ENCODE measurements around the gene AP1S1.
"Not testable (repeated sequence)": the region's sequence is repeated elsewhere in the genome, so short reads cannot be mapped to it uniquely, and the experiment has no call there.

The AP1S1 gene

GRCh38 chr7:101115215-101115614 is 39.1 kb upstream of the AP1S1 start:
- Histone ChIP-seq H3K4me1 (ENCODE audit: control insufficient read depth, insufficient read depth, low read length) (peaks cover 2% of the 10 kb centered on the region), H3K27me3 (ENCODE audit: control insufficient read depth, insufficient read depth, low read length) (no peaks in the 10 kb centered on the region), H3K9me3 (ENCODE audit: control insufficient read depth, insufficient read depth, low read length) (no peaks in the 10 kb centered on the region), H3K9ac (ENCODE audit: low read depth, low read length) (no peak overlapping the region), H3K36me3 (ENCODE audit: control insufficient read depth, insufficient read depth, low read length) (no peaks in the 10 kb centered on the region), H3K4me3 (ENCODE audit: low read depth, low read length) (no peak overlapping the region)

GRCh38 chr7:101116898-101117297 is 37.4 kb upstream of the AP1S1 start:
- Histone ChIP-seq H3K4me3 (ENCODE audit: low read depth, low read length) (no peak overlapping the region), H3K9ac (ENCODE audit: low read depth, low read length) (no peak overlapping the region), H3K27me3 (ENCODE audit: control insufficient read depth, insufficient read depth, low read length) (no peaks in the 10 kb centered on the region), H3K4me1 (ENCODE audit: control insufficient read depth, insufficient read depth, low read length) (peaks cover 2% of the 10 kb centered on the region), H3K36me3 (ENCODE audit: control insufficient read depth, insufficient read depth, low read length) (no peaks in the 10 kb centered on the region), H3K9me3 (ENCODE audit: control insufficient read depth, insufficient read depth, low read length) (no peaks in the 10 kb centered on the region)

- Histone ChIP-seq H3K36me3 (ENCODE audit: control insufficient read depth, insufficient read depth, low read length) (no peaks in the 10 kb centered on the region), H3K9ac (ENCODE audit: low read depth, low read length) (no peak overlapping the region), H3K27me3 (ENCODE audit: control insufficient read depth, insufficient read depth, low read length) (no peaks in the 10 kb centered on the region), H3K4me3 (ENCODE audit: low read depth, low read length) (no peak overlapping the region), H3K9me3 (ENCODE audit: control insufficient read depth, insufficient read depth, low read length) (no peaks in the 10 kb centered on the region), H3K4me1 (ENCODE audit: control insufficient read depth, insufficient read depth, low read length) (peaks cover 4% of the 10 kb centered on the region)
Measured at GRCh38 chr7:101118856-101119255, 35.4 kb upstream of the AP1S1 start.

GRCh38 chr7:101119876-101120275 is 34.4 kb upstream of the AP1S1 start:
- H3K9ac ChIP-seq (ENCODE audit: low read depth, low read length) = no peak overlapping the region
- H3K36me3 ChIP-seq (ENCODE audit: control insufficient read depth, insufficient read depth, low read length) = no peaks in the 10 kb centered on the region
- no peaks in the 10 kb centered on the region for H3K9me3 ChIP-seq (ENCODE audit: control insufficient read depth, insufficient read depth, low read length)
- no peak overlapping the region for H3K4me3 ChIP-seq (ENCODE audit: low read depth, low read length)
- H3K27me3 ChIP-seq (ENCODE audit: control insufficient read depth, insufficient read depth, low read length) = no peaks in the 10 kb centered on the region
- peaks cover 4% of the 10 kb centered on the region for H3K4me1 ChIP-seq (ENCODE audit: control insufficient read depth, insufficient read depth, low read length)

- no peaks in the 10 kb centered on the region for H3K27me3 ChIP-seq (ENCODE audit: control insufficient read depth, insufficient read depth, low read length)
- H3K36me3 ChIP-seq (ENCODE audit: control insufficient read depth, insufficient read depth, low read length) = no peaks in the 10 kb centered on the region
- H3K9me3 ChIP-seq (ENCODE audit: control insufficient read depth, insufficient read depth, low read length) = no peaks in the 10 kb centered on the region
- H3K4me3 ChIP-seq (ENCODE audit: low read depth, low read length) = no peak overlapping the region
- H3K9ac ChIP-seq (ENCODE audit: low read depth, low read length) = no peak overlapping the region
- peaks cover 4% of the 10 kb centered on the region for H3K4me1 ChIP-seq (ENCODE audit: control insufficient read depth, insufficient read depth, low read length)
Measured at GRCh38 chr7:101120315-101120714, 34.0 kb upstream of the AP1S1 start.

GRCh38 chr7:101121631-101121990 is 32.7 kb upstream of the AP1S1 start:
- not testable (repeated sequence) for H3K4me1 ChIP-seq (ENCODE audit: control insufficient read depth, insufficient read depth, low read length); H3K4me3 ChIP-seq (ENCODE audit: low read depth, low read length); H3K9me3 ChIP-seq (ENCODE audit: control insufficient read depth, insufficient read depth, low read length); H3K36me3 ChIP-seq (ENCODE audit: control insufficient read depth, insufficient read depth, low read length); H3K9ac ChIP-seq (ENCODE audit: low read depth, low read length); H3K27me3 ChIP-seq (ENCODE audit: control insufficient read depth, insufficient read depth, low read length)

GRCh38 chr7:101121991-101122932 is 32.0 kb upstream of the AP1S1 start:
- no peaks in the 10 kb centered on the region for H3K27me3 ChIP-seq (ENCODE audit: control insufficient read depth, insufficient read depth, low read length)
- no peak overlapping the region for H3K9ac ChIP-seq (ENCODE audit: low read depth, low read length)
- no peak overlapping the region for H3K4me3 ChIP-seq (ENCODE audit: low read depth, low read length)
- no peaks in the 10 kb centered on the region for H3K9me3 ChIP-seq (ENCODE audit: control insufficient read depth, insufficient read depth, low read length)
- H3K36me3 ChIP-seq (ENCODE audit: control insufficient read depth, insufficient read depth, low read length) = no peaks in the 10 kb centered on the region
- H3K4me1 ChIP-seq (ENCODE audit: control insufficient read depth, insufficient read depth, low read length) = peaks cover 13% of the 10 kb centered on the region

- Histone ChIP-seq H3K9ac (ENCODE audit: low read depth, low read length) (no peak overlapping the region), H3K9me3 (ENCODE audit: control insufficient read depth, insufficient read depth, low read length) (no peaks in the 10 kb centered on the region), H3K4me1 (ENCODE audit: control insufficient read depth, insufficient read depth, low read length) (peaks cover 15% of the 10 kb centered on the region), H3K27me3 (ENCODE audit: control insufficient read depth, insufficient read depth, low read length) (no peaks in the 10 kb centered on the region), H3K36me3 (ENCODE audit: control insufficient read depth, insufficient read depth, low read length) (no peaks in the 10 kb centered on the region), H3K4me3 (ENCODE audit: low read depth, low read length) (no peak overlapping the region)
Measured at GRCh38 chr7:101122933-101123702, 31.2 kb upstream of the AP1S1 start.

GRCh38 chr7:101123703-101124068 is 30.6 kb upstream of the AP1S1 start:
- Histone ChIP-seq H3K36me3 (ENCODE audit: control insufficient read depth, insufficient read depth, low read length) (no peaks in the 10 kb centered on the region), H3K9ac (ENCODE audit: low read depth, low read length) (no peak overlapping the region), H3K27me3 (ENCODE audit: control insufficient read depth, insufficient read depth, low read length) (no peaks in the 10 kb centered on the region), H3K4me3 (ENCODE audit: low read depth, low read length) (no peak overlapping the region), H3K9me3 (ENCODE audit: control insufficient read depth, insufficient read depth, low read length) (no peaks in the 10 kb centered on the region), H3K4me1 (ENCODE audit: control insufficient read depth, insufficient read depth, low read length) (peaks cover 13% of the 10 kb centered on the region)

GRCh38 chr7:101124376-101125056 is 29.8 kb upstream of the AP1S1 start:
- H3K36me3 ChIP-seq (ENCODE audit: control insufficient read depth, insufficient read depth, low read length) = no peaks in the 10 kb centered on the region
- no peak overlapping the region for H3K4me3 ChIP-seq (ENCODE audit: low read depth, low read length)
- H3K9ac ChIP-seq (ENCODE audit: low read depth, low read length) = no peak overlapping the region
- H3K27me3 ChIP-seq (ENCODE audit: control insufficient read depth, insufficient read depth, low read length) = no peaks in the 10 kb centered on the region
- H3K9me3 ChIP-seq (ENCODE audit: control insufficient read depth, insufficient read depth, low read length) = no peaks in the 10 kb centered on the region
- H3K4me1 ChIP-seq (ENCODE audit: control insufficient read depth, insufficient read depth, low read length) = peaks cover 13% of the 10 kb centered on the region

- Histone ChIP-seq H3K4me1 (ENCODE audit: control insufficient read depth, insufficient read depth, low read length) (peaks cover 13% of the 10 kb centered on the region), H3K4me3 (ENCODE audit: low read depth, low read length) (no peak overlapping the region), H3K9me3 (ENCODE audit: control insufficient read depth, insufficient read depth, low read length) (no peaks in the 10 kb centered on the region), H3K36me3 (ENCODE audit: control insufficient read depth, insufficient read depth, low read length) (no peaks in the 10 kb centered on the region), H3K27me3 (ENCODE audit: control insufficient read depth, insufficient read depth, low read length) (no peaks in the 10 kb centered on the region), H3K9ac (ENCODE audit: low read depth, low read length) (no peak overlapping the region)
Measured at GRCh38 chr7:101125989-101126650, 28.2 kb upstream of the AP1S1 start.

Data from iPS-15b (cell line).